ENCODE data around the gene CPT1C.
"Not testable (repeated sequence)": the region's sequence is repeated elsewhere in the genome, so short reads cannot be mapped to it uniquely, and the experiment has no call there.

CPT1C gene

DNA sequence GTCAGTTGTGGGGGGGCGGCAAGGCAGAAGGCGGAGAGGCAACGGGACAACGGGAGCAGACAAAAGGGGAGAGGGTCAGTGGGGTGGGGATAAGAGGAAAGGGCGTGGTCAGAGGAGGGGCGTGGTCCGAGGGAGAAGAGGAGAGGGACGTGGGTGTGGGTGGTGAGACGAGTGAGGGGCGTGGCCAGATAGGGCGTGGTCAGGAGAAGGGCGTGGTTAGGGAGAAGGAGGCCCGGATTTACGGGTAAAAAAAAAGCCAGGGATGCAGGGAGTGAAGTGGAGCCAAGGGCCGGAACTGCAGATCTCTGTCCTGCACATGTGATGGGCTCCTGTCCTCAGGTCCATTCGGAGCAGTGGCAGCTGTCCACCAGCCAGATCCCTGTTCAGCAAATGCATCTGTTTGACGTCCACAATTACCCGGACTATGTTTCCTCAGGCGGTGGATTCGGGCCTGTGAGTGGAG is 21.5 kb downstream of the CPT1C start:
- no peak for DNase-seq

- no peak for DNase-seq
Observed at GRCh38 chr19:49713236-49713845, 22.4 kb downstream of the CPT1C start.

DNA sequence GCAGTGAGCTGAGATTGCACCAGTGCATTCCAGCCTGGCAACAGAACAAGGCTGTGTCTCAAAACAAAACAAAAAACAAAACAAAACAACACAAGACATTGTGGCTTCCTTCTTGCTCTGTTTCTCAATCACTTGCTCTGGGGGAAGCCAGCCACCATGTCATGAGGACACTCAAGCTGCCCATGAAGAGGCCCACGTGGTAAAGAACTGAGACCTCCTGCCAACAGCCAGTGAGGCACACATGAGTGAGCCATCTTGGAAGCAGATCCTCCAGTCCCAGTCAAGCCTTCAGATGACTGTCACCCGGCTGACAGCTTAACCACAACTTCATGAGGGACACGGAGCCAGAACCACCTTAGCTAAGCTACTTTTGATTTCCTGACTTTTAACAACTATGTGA is 25.2 kb downstream of the CPT1C start:
- DNase-seq: no peak

DNA sequence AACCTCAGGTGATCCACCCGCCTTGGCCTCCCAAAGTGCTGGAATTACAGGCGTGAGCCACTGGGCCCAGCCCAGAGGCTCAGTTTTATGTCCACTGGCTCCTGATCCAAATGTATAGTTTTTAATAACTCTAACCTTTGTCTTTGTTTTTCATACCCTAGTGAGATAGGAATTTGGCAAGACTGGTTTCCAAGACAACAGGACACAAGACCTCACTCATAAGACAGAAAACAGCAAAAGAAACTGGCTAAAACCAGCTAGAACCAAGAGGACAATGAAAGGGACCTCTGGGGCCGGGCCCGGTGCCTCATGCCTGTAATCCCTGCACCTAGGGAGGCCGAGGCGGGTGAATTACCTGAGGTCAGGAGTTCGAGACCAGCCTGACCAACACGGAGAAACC is 27.6 kb downstream of the CPT1C start:
- DNase-seq: no peak

- DNase-seq: no peak
Observed at GRCh38 chr19:49718991-49719390, 28.1 kb downstream of the CPT1C start.

- not testable (repeated sequence) for DNase-seq
Observed at GRCh38 chr19:49719420-49719819, 28.5 kb downstream of the CPT1C start.

DNA sequence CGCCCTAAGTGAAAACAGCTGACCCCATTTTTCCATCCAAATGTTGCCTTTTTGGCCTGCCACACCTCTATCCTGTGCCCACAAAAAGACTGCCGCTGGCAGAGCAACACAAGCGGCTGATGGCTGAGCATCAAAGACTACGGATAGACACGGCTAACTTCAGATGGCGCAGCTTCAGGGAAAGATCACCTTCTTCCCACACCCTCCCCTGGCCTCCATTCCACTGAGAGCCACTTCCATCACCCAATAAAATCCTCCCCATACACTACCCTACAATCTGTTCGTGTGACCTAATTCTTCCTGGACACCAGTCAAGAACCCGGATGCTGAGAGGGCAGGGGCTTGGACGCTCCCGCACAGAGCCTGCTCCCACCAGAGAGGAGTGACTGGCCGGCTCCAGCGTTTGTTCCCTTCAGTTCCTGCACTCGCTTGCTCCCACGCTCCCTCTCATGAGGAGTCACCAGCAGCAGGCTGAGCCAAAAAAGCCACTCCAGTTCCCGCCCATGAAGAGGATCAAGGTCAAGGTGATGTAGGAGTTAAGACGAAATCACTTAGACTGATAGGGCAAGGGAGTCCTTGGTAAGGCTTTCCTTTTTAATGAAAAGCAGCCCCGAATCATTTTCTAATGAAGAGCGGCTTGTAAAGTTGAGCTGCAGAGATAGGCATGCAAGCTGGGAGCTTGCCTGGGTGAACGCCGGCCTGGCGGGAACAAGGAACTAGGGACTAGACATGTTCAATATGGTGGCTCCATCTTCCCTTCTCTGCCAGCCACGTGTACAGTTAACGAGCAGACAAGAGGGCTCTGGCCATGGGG is 36.5 kb downstream of the CPT1C start:
- no peak for DNase-seq

DNA sequence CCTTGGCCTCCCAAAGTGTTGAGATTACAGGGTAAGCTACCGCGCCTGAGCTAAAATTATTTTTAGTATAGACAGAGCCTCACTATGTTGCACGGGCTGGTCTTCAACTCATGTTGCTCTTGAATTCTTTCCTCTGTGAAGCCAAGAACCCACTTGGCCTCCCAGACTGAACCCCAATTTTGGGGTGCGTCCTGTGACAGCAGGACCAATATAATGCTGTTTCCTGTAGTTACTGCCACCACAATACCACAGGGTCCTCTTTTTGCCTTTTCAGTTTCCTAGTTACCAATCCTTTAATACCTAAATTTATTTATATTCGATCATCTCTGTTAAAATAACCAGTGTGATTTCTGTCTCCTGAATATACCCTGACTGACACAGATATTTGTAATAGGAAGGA is 39.2 kb downstream of the CPT1C start:
- DNase-seq: no peak

GRCh38 chr19:49738268-49738667 is 47.4 kb downstream of the CPT1C start:
- DNase-seq: no peak

GRCh38 chr19:49739098-49739497 is 48.2 kb downstream of the CPT1C start:
- no peak for DNase-seq

DNA sequence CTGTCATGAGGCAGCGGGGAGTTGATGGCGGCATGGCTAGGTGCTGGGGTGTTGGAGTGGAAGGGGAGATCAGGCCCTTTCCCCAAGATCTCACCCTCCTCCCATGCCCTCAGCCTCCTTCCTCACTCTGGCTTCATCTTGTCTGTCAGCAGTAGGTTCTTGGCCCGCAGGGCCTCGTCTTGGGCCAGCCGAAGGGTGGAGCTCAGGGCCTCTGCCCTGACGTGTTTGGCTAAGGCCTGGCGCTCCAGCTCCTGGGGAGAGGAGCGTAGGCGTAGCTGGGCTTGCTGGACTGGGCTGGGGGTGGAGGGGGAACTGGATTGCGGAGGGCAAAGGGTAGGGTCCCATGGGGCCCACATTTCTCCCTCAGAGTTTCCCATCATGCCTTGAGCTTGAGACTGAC is 49.0 kb downstream of the CPT1C start:
- no peak for DNase-seq

GRCh38 chr19:49741210-49741844 is 50.4 kb downstream of the CPT1C start:
- no peak for DNase-seq

DNA sequence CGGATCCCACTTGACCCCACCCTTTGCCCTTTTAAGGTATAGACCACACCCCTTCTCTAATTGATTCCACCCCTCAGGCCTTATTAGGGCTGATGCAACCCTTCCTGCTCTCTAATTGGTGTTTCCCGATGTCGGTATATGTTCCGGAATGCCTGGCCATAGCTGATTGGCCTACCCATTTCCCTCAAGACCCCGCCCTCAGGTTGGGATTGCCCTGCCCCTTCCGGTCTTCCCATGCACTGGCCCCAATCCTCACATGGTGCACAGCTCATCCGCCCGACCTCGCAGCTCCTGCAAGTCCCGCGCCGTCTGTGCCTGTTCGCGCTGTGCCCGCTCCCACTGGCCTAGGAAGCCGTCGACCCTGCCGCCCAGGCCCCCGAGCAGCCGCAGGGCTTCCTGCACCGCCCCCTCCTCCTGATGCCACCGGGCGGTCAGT is 54.0 kb downstream of the CPT1C start:
- no peak for DNase-seq

GRCh38 chr19:49746206-49746958 is 55.5 kb downstream of the CPT1C start:
- peak; percentile 63 for DNase-seq

DNA sequence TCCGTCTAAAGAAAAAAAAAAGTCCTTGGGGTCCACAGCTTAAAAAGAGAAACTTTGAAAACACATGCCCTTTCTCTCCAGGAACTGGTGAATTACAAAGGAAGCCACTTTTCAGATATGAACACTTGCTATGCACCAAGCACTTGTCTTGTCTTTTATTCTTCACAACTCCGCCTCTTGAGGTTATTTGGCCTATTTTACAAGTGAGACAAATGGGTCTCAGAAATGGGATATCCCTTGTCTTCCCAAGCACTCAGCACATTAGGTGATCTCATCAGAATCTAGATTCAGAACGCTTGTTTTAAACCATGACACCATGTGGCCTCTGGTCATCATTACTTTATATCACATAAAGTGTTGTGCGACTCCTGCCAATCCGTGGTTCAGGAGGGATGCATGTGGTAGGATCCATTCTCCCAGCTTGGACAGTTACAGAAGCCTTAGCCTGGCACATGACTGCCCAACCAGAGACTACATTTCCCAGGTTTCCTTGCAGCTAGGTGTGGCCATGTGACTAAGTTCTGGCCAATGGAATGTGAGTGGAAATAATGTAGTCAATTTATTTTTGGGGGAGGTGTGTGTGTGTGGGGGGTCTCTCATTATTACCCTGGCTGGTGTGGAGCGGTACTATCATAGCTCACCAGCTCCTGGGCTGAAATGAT is 58.3 kb downstream of the CPT1C start:
- DNase-seq: no peak

DNA sequence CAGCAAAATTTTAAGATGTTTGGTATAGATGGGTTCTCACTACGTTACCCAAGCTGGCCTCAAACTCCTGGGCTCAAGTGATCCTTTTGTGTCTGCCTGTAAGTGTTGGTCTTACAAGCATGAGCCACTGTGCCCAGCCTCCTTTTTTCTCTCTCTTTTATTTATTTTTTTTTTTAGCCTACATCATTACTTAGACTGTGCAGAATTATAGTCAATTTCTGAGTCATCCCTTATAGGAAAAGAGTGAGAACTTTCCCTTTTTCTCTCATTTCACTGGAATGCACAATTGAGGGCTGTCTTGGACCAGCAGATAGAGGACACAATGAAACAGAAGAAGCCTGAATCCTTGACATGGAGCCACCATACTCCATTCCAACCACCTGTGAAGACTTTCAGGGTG is 58.9 kb downstream of the CPT1C start:
- DNase-seq: no peak

DNA sequence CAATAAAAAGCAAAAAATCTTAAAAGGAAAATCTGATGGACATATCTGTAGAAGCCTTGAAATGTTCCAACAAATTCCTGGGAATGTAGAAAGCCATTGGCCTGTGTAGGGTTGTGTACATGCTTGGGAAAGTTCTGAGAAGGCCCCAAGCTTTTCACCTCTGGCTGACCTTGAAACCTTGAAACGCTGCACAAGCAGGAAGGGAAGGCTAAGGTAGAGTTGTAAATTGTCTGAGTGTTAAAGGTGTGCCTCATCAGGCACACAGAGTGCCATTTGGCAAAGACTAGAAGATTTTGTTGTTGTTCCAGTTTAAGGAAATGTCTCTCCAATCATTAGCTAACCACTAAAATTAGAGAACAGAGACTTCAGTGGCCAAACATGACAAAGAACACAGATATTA is 61.8 kb downstream of the CPT1C start:
- DNase-seq: no peak

- no peak for DNase-seq
Observed at GRCh38 chr19:49755956-49756355, 65.0 kb downstream of the CPT1C start.

DNA sequence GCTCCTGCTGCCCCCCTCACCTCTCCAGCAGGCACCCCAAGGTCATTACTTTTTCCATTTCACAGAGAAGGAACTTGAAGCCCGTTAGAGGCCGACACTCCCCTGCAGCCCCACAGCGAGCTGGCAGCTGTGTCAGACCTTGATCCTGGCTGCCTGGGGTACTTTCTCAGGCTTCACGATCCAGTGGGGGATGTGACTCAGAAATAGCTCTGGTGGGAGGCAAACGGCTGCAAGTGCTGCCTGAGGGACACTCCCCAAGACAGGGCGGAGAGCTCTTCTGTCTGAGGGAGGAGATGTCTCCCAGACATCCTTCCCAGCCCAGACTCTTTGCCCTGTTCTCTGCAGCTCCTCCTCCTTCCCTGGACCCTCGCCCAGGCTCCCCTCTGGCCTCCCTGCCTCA is 67.4 kb downstream of the CPT1C start:
- DNase-seq: no peak

GRCh38 chr19:49761249-49761624 is 70.3 kb downstream of the CPT1C start:
- no peak for DNase-seq

DNA sequence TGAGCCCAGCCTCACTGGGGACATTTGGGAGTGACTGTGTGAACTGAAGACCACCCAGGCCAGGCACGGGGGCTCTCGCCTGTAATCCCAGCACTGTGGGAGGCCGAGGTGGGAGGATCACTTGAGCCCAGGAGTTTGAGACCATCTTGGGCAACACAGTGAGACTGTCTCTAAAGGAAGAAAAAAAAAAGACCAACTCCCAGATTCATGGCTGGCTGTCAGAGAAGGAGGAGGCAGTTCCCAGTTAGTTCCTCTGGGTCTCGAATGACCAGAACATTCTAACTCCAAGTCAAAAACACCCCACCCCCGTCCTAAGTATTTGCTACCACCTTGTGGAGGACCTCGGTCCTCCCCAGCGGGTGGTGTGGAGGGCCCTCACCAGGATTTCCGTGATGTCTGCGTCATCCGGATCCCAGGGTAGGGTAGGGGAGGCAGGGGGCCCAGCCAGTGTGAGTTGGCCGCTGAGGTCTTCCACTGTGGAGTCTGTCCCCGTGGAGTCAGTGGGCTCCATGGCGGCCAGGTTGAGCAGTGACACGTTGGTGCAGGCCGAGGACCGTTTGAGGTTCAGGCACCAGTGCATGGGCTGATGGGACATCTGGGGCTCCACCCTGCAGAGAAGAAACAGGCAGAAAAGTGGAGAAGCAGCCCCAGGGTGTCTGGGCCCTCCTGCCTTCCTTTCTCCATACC is 70.9 kb downstream of the CPT1C start:
- DNase-seq: no peak

DNA sequence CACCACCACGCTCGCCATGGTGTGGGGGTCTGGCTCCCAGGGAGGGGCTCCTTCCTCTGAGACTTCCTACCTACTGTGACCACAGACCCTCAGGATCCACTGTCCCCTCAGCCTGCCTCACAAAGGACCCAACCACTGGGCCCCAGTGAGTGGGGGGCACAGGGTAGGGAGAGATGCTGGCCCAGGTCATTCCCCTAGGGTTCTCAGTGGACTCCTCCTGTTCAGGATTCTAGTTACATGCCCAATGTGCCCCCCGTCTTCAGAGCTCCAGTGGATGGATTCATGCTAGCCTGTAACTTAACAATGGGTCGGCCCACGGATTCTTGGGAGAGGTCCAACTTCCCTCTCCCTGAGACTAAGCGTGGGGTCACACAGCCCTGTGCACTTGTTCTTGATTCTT is 72.3 kb downstream of the CPT1C start, which contains the start of gene TSKS:
Gene TSKS (minus strand): TSS at position 77 of the 400 bp plus-strand sequence. CDS start 59 bp downstream, at position 18.
- DNase-seq: no peak

Data from CD4-positive, alpha-beta T cell treated with Interleukin-10 for 1 hour (primary cell).